Measurements from ENCODE around the gene SPG11.

Gene SPG11

GRCh38 chr15:44667039-44667360, 3.5 kb upstream of the SPG11 start:
- DNase-seq: no peak
- H3K27me3 ChIP-seq (replicated peaks; ENCODE audit: insufficient read depth, low read length): no peaks in the 10 kb centered on the region
- H3K4me1 ChIP-seq (ENCODE audit: low read length): peaks cover 71% of the 10 kb centered on the region
- H3K9ac ChIP-seq (ENCODE audit: low read length): peak overlapping the region; percentile 21; the same call in 1 of the 2 replicates
- H3K4me3 ChIP-seq (ENCODE audit: low read length): peak overlapping the region; percentile 48
- H3K9me2 ChIP-seq (replicated peaks; ENCODE audit: insufficient read depth, low read length): no peaks in the 10 kb centered on the region
- H2AFZ ChIP-seq (ENCODE audit: low read length): peak overlapping the region; percentile 51
- H3K79me2 ChIP-seq (ENCODE audit: low read length): peaks cover 10% of the 10 kb centered on the region
- no peaks in the 10 kb centered on the region for H3K9me3 ChIP-seq (replicated peaks; ENCODE audit: insufficient read depth, low read length)
- TF ChIP-seq EZH2 (optimal IDR thresholded peaks at IDR 0.05; ENCODE audit: low read depth, low read length): no peak
- no peak for TF ChIP-seq EZH2phosphoT487 (IDR thresholded peaks at IDR 0.05; ENCODE audit: low read length)
- no peak for TF ChIP-seq CTCF (IDR thresholded peaks at IDR 0.05; ENCODE audit: low read length)
- peak overlapping the region; percentile 92 for H3K4me2 ChIP-seq (ENCODE audit: low read depth, low read length)
- peaks cover 48% of the 10 kb centered on the region for H3F3A ChIP-seq (ENCODE audit: insufficient read depth, low read length)
- no peaks in the 10 kb centered on the region for H4K20me1 ChIP-seq (ENCODE audit: insufficient read depth, low read length)
- peak overlapping the region; percentile 69 for H3K27ac ChIP-seq (ENCODE audit: low read length)
- no peaks in the 10 kb centered on the region for H3K36me3 ChIP-seq (replicated peaks; ENCODE audit: insufficient read depth, low read length)

DNA sequence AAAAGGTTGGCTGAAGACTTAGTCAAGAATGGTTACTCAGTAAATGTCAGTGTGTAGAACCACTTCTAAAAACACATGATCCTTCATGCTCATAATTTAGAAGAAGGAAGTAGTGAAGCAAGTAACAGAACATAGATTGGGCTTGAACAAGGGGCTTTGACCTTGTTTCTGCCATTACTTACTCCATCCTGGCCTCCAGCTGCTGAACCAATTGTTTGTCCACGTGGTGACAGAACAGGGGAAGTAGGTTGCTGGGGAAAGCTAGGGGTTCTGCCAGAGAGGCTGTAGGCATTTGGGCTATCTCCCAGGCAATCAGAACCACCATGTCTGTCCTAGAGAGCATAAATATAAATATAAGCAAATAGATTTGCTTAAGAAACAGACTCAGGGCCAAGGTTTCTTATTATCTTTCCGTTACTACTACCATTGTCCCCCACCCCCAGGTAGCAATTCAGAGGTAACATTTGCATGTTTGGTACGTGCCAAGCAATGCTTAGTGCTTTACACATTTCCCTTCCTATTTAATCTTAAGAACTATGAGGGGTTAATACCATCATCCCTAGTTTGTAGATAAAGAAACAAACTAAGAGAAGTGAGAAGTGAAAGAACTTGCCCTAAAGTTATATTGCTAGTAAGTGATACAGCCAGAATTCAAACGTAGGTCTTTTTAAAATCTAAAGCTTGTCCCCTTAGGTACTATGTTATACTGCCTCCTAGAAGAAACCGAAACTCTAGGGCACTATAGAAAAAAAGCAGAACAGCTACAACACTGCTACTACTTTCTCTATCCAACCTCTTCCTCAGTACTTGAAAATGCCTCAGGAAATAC, 3.0 kb upstream of the SPG11 start:
- peaks cover 43% of the 10 kb centered on the region for H3F3A ChIP-seq (ENCODE audit: insufficient read depth, low read length)
- peak; percentile 75 for DNase-seq
- peaks cover 15% of the 10 kb centered on the region for H3K79me2 ChIP-seq (ENCODE audit: low read length)
- H3K27ac ChIP-seq (ENCODE audit: low read length): peak overlapping the region; percentile 69
- H3K9me2 ChIP-seq (replicated peaks; ENCODE audit: insufficient read depth, low read length): no peaks in the 10 kb centered on the region
- H3K4me2 ChIP-seq (ENCODE audit: low read depth, low read length): peak overlapping the region; percentile 92
- H4K20me1 ChIP-seq (ENCODE audit: insufficient read depth, low read length): no peaks in the 10 kb centered on the region
- peaks cover 70% of the 10 kb centered on the region for H3K4me1 ChIP-seq (ENCODE audit: low read length)
- TF ChIP-seq EZH2 (optimal IDR thresholded peaks at IDR 0.05; ENCODE audit: low read depth, low read length) (no peak), EZH2phosphoT487 (IDR thresholded peaks at IDR 0.05; ENCODE audit: low read length) (no peak)
- peak overlapping the region; percentile 21; the same call in 1 of the 2 replicates for H3K9ac ChIP-seq (ENCODE audit: low read length)
- H2AFZ ChIP-seq (ENCODE audit: low read length): peak overlapping the region; percentile 51
- H3K9me3 ChIP-seq (replicated peaks; ENCODE audit: insufficient read depth, low read length): no peaks in the 10 kb centered on the region
- H3K4me3 ChIP-seq (ENCODE audit: low read length): peak overlapping the region; percentile 48
- no peaks in the 10 kb centered on the region for H3K36me3 ChIP-seq (replicated peaks; ENCODE audit: insufficient read depth, low read length)
- H3K27me3 ChIP-seq (replicated peaks; ENCODE audit: insufficient read depth, low read length): no peaks in the 10 kb centered on the region

- H2AFZ ChIP-seq (ENCODE audit: low read length): peak overlapping the region; percentile 96
- H3K4me2 ChIP-seq (ENCODE audit: low read depth, low read length): peak overlapping the region; percentile 79
- TF ChIP-seq CTCF (IDR thresholded peaks at IDR 0.05; ENCODE audit: low read length) (no peak), EZH2 (optimal IDR thresholded peaks at IDR 0.05; ENCODE audit: low read depth, low read length) (no peak), EZH2phosphoT487 (IDR thresholded peaks at IDR 0.05; ENCODE audit: low read length) (no peak)
- no peaks in the 10 kb centered on the region for H3K9me2 ChIP-seq (replicated peaks; ENCODE audit: insufficient read depth, low read length)
- H3K36me3 ChIP-seq (replicated peaks; ENCODE audit: insufficient read depth, low read length): 0 out of 2 replicates have a peak, but pooled peaks cover 6% of the 10 kb centered on the region
- peaks cover 37% of the 10 kb centered on the region for H3K4me1 ChIP-seq (ENCODE audit: low read length)
- no peaks in the 10 kb centered on the region for H4K20me1 ChIP-seq (ENCODE audit: insufficient read depth, low read length)
- peaks cover 34% of the 10 kb centered on the region for H3F3A ChIP-seq (ENCODE audit: insufficient read depth, low read length)
- no peaks in the 10 kb centered on the region for H3K9me3 ChIP-seq (replicated peaks; ENCODE audit: insufficient read depth, low read length)
- peaks cover 27% of the 10 kb centered on the region for H3K79me2 ChIP-seq (ENCODE audit: low read length)
- H3K27ac ChIP-seq (ENCODE audit: low read length): peak overlapping the region; percentile 94
- peak; percentile 88 for DNase-seq
- H3K4me3 ChIP-seq (ENCODE audit: low read length): peak overlapping the region; percentile 97
- H3K27me3 ChIP-seq (replicated peaks; ENCODE audit: insufficient read depth, low read length): no peaks in the 10 kb centered on the region
- H3K9ac ChIP-seq (ENCODE audit: low read length): peak overlapping the region; percentile 94
Observed at GRCh38 chr15:44662478-44663409, 718 bp downstream of the SPG11 start.

Measured in MM.1S (cell line).